Trophoblast cell (in vitro differentiated cells and primary cell): ENCODE results near the gene AFAP1L2.

Source experiments
- DNase-seq, 2 donors: peaks; one replicate each; pipeline ENCODE4 v3.0.0-alpha.2; 2016
- H2AFZ ChIP-seq: 2 replicates; pipeline ENCODE4 v1.6.1; 2013; ENCODE audit warnings: low read length, moderate library complexity, mild to moderate bottlenecking; ENCODE audit not compliant: insufficient read depth, poor library complexity
- H2AK5ac ChIP-seq: 2 replicates; pipeline ENCODE4 v1.6.1; 2013; ENCODE audit warnings: mild to moderate bottlenecking, low read length
- H2BK120ac ChIP-seq: 2 replicates; pipeline ENCODE4 v1.6.1; 2013; ENCODE audit warnings: low read length, mild to moderate bottlenecking, moderate library complexity; ENCODE audit not compliant: insufficient read depth, poor library complexity
- H2BK12ac ChIP-seq: 2 replicates; pipeline ENCODE4 v1.6.1; 2013; ENCODE audit warnings: mild to moderate bottlenecking, low read length, moderate library complexity
- H2BK5ac ChIP-seq: 2 replicates; pipeline ENCODE4 v1.6.1; 2013; ENCODE audit warnings: low read length, low read depth, moderate library complexity, mild to moderate bottlenecking; ENCODE audit not compliant: poor library complexity
- H3K14ac ChIP-seq: 2 replicates; pipeline ENCODE4 v1.6.1; 2013; ENCODE audit warnings: mild to moderate bottlenecking, low read length
- H3K18ac ChIP-seq: 2 replicates; pipeline ENCODE4 v1.6.1; 2013; ENCODE audit warnings: mild to moderate bottlenecking, low read length
- H3K23ac ChIP-seq: 2 replicates; pipeline ENCODE4 v1.6.1; 2013; ENCODE audit warnings: low read length
- H3K27ac ChIP-seq: 2 replicates; pipeline ENCODE4 v1.5.1; 2013; ENCODE audit warnings: low read depth, mild to moderate bottlenecking, inconsistent platforms, low read length, moderate library complexity
- H3K27me3 ChIP-seq: 2 replicates; pipeline ENCODE4 v1.6.1; 2013; ENCODE audit warnings: inconsistent platforms, mild to moderate bottlenecking, low read length, moderate library complexity; ENCODE audit not compliant: insufficient read depth
- H3K36me3 ChIP-seq, 2 experiments: 1 replicate in 1 of 2; 2 replicates in 1 of 2; pipeline ENCODE4 v1.6.1; 2013; ENCODE audit warnings: low read length in 2 of 2, mild to moderate bottlenecking in 2 of 2, moderate library complexity in 1 of 2; ENCODE audit not compliant: insufficient read depth in 2 of 2, control insufficient read depth in 1 of 2
- H3K4ac ChIP-seq: 2 replicates; pipeline ENCODE4 v1.6.1; 2013; ENCODE audit warnings: low read depth, mild to moderate bottlenecking, low read length, moderate library complexity
- H3K4me1 ChIP-seq, 2 experiments: 1 replicate in 1 of 2; 2 replicates in 1 of 2; pipeline ENCODE4 v1.6.1; 2013; ENCODE audit warnings: low read length in 2 of 2, mild to moderate bottlenecking in 2 of 2, moderate library complexity in 1 of 2; ENCODE audit not compliant: insufficient read depth in 2 of 2, control insufficient read depth in 1 of 2
- H3K4me2 ChIP-seq: 2 replicates; pipeline ENCODE4 v1.6.1; 2013; ENCODE audit warnings: inconsistent platforms, mild to moderate bottlenecking, low read length, moderate library complexity
- H3K4me3 ChIP-seq: 2 replicates; pipeline ENCODE4 v1.5.1; 2013; ENCODE audit warnings: mild to moderate bottlenecking, low read depth, low read length, inconsistent platforms
- H3K79me1 ChIP-seq: one replicate; pipeline ENCODE4 v1.6.1; 2013; ENCODE audit warnings: low read length
- H3K79me2 ChIP-seq: 2 replicates; pipeline ENCODE4 v1.6.1; 2013; ENCODE audit warnings: low read length, mild to moderate bottlenecking; ENCODE audit not compliant: control insufficient read depth, insufficient read depth, poor library complexity
- H3K9ac ChIP-seq: 2 replicates; pipeline ENCODE4 v1.6.1; 2013; ENCODE audit warnings: mild to moderate bottlenecking, low read length
- H3K9me3 ChIP-seq: 2 replicates; pipeline ENCODE4 v1.6.1; 2013; ENCODE audit warnings: low read depth, mild to moderate bottlenecking, control low read depth, inconsistent platforms, low read length; ENCODE audit not compliant: insufficient read depth
- H4K12ac ChIP-seq: 2 replicates; pipeline ENCODE4 v1.6.1; 2013; ENCODE audit warnings: low read depth, mild to moderate bottlenecking, low read length, moderate library complexity
- H4K8ac ChIP-seq: 2 replicates; pipeline ENCODE4 v1.6.1; 2013; ENCODE audit warnings: low read depth, mild to moderate bottlenecking, low read length, moderate library complexity
- H4K91ac ChIP-seq: one replicate; pipeline ENCODE4 v1.6.1; 2013; ENCODE audit warnings: low read depth, mild to moderate bottlenecking, low read length, moderate library complexity
- WGBS: extraction: QIAGEN DNeasy Blood & Tissue Kit; methylation state at CpG from one replicate; pipeline ENCODE4 v1.1.7; 2013; ENCODE audit warnings: missing lambda C conversion rate; ENCODE audit not compliant: insufficient read length, insufficient coverage; ENCODE audit errors: extremely low coverage; 5-methylcytosine and 5-hydroxymethylcytosine counted together

Gene AFAP1L2

DNA sequence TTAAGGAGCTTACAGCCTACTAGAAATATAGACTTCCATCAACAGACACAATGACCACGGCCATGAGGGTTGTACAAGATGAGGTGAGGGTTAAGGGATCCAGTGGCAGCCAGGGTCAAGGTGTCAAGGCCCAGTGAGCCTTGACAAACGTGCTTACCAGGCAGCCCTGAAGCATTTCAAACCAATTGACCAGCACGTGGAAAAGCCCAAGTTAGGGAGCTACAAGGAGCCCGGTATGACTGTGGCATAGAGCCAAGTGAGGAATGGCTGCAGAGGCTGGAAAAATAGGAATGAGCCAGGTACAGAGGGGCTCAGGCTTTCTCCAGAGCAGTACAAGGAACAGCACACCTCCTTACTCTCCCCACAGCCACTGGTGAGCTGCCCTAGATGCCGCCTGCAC, 12.7 kb downstream of the AFAP1L2 start:
- Histone ChIP-seq H3K14ac (no peak overlapping the region), H2AFZ (no peak overlapping the region), H3K27ac (no peak overlapping the region), H3K9ac (no peak overlapping the region), H3K27me3 (no peaks in the 10 kb centered on the region), H4K8ac (no peak overlapping the region), H3K18ac (no peak overlapping the region), H3K79me2 (peaks cover 13% of the 10 kb centered on the region), H2BK5ac (no peak overlapping the region), H3K79me1 (no peaks in the 10 kb centered on the region), H3K23ac (no peak overlapping the region), H4K12ac (no peak overlapping the region), H4K91ac (no peak overlapping the region), H3K4me3 (no peak overlapping the region), H3K36me3 (peaks cover 4 to 10% of the 10 kb centered on the region in 2 experiments), H2AK5ac (no peak overlapping the region), H3K9me3 (no peaks in the 10 kb centered on the region), H3K4me2 (no peak overlapping the region), H2BK12ac (no peak overlapping the region), H3K4me1 (peaks cover 34 to 46% of the 10 kb centered on the region in 2 experiments), H3K4ac (no peak overlapping the region), H2BK120ac (no peak overlapping the region)
- DNase-seq: no peak
- WGBS: no CpG with 5 or more reads among the region's 5 CpGs

DNA sequence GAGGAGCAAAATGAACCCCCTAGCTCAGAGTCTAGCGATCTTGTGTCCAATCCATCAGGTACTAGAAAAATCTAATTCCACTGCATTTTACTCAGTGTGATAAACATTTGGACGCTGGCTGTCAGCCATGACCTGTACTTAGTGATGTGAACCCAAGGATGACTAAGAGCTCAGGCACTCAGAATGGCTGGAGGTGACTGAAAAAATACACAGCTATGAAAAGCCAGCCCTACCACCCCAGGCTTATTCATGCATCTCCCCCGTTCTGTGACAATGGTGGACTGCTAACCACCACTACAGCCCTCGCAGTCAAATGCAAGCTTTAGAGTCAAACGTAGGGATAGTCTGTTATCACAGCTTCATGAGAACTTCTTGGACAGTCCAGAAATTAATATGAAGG, 14.9 kb downstream of the AFAP1L2 start:
- Histone ChIP-seq H3K27ac (no peak overlapping the region), H3K14ac (no peak overlapping the region), H3K18ac (no peak overlapping the region), H2BK5ac (no peak overlapping the region), H3K4me2 (no peak overlapping the region), H2AFZ (no peak overlapping the region), H3K79me1 (no peaks in the 10 kb centered on the region), H2AK5ac (no peak overlapping the region), H3K79me2 (peaks cover 6% of the 10 kb centered on the region), H3K4me3 (no peak overlapping the region), H3K27me3 (no peaks in the 10 kb centered on the region), H3K4me1 (peaks cover 29 to 38% of the 10 kb centered on the region in 2 experiments), H3K4ac (no peak overlapping the region), H3K36me3 (peaks cover 10 to 13% of the 10 kb centered on the region in 2 experiments), H3K9me3 (peaks cover 2% of the 10 kb centered on the region), H4K91ac (no peak overlapping the region), H3K9ac (no peak overlapping the region), H4K8ac (no peak overlapping the region), H2BK12ac (no peak overlapping the region), H3K23ac (no peak overlapping the region), H4K12ac (no peak overlapping the region), H2BK120ac (no peak overlapping the region)
- WGBS: no CpG with 5 or more reads among the region's 5 CpGs
- peak; percentile 37 to 65 for DNase-seq

DNA sequence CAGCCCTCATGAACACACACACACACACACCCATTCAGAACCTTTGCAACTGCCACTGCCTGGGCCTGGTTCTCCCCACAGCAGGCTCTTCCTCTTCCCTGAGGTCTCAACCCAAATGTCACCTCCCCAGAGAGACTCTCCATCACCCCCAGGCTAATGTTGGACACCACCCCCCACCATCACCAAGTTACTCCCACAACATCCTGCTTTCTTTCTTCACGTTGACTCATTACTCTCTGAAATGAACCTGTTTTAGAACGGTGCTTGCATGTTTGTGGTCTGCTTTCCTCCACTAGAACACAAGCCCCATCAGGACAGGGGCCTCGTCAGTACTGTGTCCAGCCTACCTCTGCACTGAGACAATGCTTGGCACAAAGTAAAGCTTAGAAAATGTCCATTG, 16.0 kb downstream of the AFAP1L2 start:
- Histone ChIP-seq H3K27ac (no peak overlapping the region), H3K36me3 (peaks cover 16 to 19% of the 10 kb centered on the region in 2 experiments), H2AK5ac (no peak overlapping the region), H4K12ac (no peak overlapping the region), H3K27me3 (no peaks in the 10 kb centered on the region), H3K4me3 (no peak overlapping the region), H2AFZ (no peak overlapping the region), H3K9me3 (peaks cover 2% of the 10 kb centered on the region), H4K8ac (no peak overlapping the region), H3K79me1 (no peaks in the 10 kb centered on the region), H2BK120ac (no peak overlapping the region), H4K91ac (no peak overlapping the region), H3K4ac (no peak overlapping the region), H2BK5ac (no peak overlapping the region), H3K4me1 (peaks cover 18 to 27% of the 10 kb centered on the region in 2 experiments), H3K23ac (no peak overlapping the region), H3K18ac (no peak overlapping the region), H3K4me2 (no peak overlapping the region), H2BK12ac (no peak overlapping the region), H3K9ac (no peak overlapping the region), H3K79me2 (no peaks in the 10 kb centered on the region), H3K14ac (no peak overlapping the region)
- DNase-seq: no peak
- WGBS: no CpG with 5 or more reads among the region's 3 CpGs

DNA sequence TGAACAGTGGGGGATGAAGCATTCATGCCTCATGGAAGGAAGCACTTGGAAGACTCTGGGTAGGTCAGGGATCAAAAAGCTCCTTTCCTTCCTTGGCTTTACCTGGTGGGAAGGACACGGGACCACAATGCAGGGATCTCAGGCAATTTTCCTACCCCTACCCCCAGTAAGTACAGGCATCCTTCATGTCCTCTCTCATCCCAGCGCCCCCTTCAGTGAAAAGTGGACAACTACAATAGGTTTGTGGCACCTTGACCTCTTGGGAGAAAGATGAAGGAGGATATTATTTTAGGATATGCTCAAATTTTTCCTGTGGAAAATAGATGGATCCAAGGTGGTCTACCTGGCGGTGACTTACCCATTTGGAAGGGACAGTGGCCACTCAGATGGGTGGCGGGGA, 16.5 kb downstream of the AFAP1L2 start:
- no peaks in the 10 kb centered on the region for H3K79me1 ChIP-seq
- H2AFZ ChIP-seq: no peak overlapping the region
- no CpG with 5 or more reads among the region's 4 CpGs for WGBS

More for the DNA sequence above, 16.5 kb downstream of the AFAP1L2 start:
- H3K36me3 ChIP-seq: peaks cover 16 to 19% of the 10 kb centered on the region in 2 experiments
- H3K14ac ChIP-seq: no peak overlapping the region
- H3K9me3 ChIP-seq: peaks cover 2% of the 10 kb centered on the region
- no peaks in the 10 kb centered on the region for H3K27me3 ChIP-seq
- no peak overlapping the region for H2BK120ac ChIP-seq
- no peaks in the 10 kb centered on the region for H3K79me2 ChIP-seq
- H4K91ac ChIP-seq: no peak overlapping the region
- no peak overlapping the region for H2BK12ac ChIP-seq
- no peak overlapping the region for H3K27ac ChIP-seq
- DNase-seq: no peak
- no peak overlapping the region for H3K9ac ChIP-seq
- H3K18ac ChIP-seq: no peak overlapping the region
- no peak overlapping the region for H4K12ac ChIP-seq
- H3K4me3 ChIP-seq: no peak overlapping the region
- no peak overlapping the region for H4K8ac ChIP-seq
- H2AK5ac ChIP-seq: no peak overlapping the region
- no peak overlapping the region for H2BK5ac ChIP-seq
- H3K4ac ChIP-seq: no peak overlapping the region
- no peak overlapping the region for H3K4me2 ChIP-seq
- H3K23ac ChIP-seq: no peak overlapping the region
- peaks cover 14 to 23% of the 10 kb centered on the region in 2 experiments for H3K4me1 ChIP-seq
